ENCODE results near the gene RNF38. TPM values are rescaled to one million over a fixed set of nuclear protein-coding genes. Genes with fewer than 3 reads are reported as not detected.
"Not testable (repeated sequence)": the region's sequence is repeated elsewhere in the genome, so short reads cannot be mapped to it uniquely, and the experiment has no call there.

RNF38 gene
- total RNA-seq: 29.1 TPM

DNA sequence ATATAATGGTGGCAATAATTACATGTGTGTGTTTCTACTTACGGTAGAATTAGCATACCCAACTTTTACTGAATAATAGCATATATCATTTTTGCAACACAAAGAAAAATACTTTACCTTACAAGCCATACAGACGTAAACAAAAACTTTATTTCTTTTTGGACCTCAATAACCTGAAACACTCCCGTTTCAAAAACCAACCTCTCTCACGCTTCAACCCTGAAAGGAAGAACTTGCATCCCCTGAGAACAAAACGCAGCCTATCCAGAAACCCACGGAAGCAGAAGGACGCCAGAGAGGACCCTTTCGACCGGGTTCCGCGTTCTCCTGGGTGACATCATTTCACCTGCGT lies at the start of gene RNF38:
Gene RNF38, minus strand, starts transcription at position 290 of the 352 bp plus-strand sequence. Its CDS starts 161 bp downstream, at position 129.
- DNase-seq (ENCODE audit: low read depth in 2 of 3, low spot score in 2 of 3): peak in 1 of 3 donors; percentile 92

DNA sequence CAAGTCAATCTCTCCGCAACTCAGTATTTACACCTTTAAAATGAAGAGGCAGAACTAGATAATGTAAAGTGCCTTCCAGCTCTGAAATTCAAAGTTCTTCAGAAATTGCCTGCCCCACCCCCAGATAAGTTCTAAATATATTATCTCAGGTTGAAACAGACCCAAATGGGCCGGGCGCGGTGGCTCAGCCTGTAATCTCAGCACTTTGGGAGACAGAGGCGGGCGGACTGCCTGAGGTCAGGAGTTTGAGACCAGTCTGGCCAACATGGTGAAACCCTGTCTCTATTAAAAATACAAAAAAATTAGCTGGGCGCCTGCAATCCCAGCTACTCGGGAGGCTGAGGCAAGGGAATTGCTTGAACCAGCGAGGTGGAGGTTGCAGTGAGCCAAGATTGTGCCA lies 48.5 kb upstream of the RNF38 start:
- not testable (repeated sequence) for DNase-seq (ENCODE audit: low read depth in 2 of 3, low spot score in 2 of 3)

DNA sequence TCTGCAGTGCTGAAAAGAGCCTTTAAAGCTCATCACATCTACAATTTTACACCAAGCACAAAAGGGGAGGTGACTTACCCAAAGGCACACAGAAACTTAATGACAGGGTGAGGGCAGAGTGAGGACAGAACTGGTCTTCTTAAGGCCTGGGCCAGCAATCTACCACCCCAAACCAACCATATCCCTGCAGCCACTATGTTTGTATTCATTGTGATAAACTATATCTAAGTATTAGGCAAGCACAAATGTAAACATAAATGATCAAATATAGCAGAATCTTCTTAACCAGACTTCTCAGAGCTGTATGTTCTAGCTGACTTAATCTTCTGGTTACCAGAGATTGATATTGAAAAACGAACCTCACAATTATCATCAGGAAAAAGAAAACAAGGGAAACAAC lies 47.9 kb upstream of the RNF38 start:
- DNase-seq (ENCODE audit: low read depth in 2 of 3, low spot score in 2 of 3): no peak

DNA sequence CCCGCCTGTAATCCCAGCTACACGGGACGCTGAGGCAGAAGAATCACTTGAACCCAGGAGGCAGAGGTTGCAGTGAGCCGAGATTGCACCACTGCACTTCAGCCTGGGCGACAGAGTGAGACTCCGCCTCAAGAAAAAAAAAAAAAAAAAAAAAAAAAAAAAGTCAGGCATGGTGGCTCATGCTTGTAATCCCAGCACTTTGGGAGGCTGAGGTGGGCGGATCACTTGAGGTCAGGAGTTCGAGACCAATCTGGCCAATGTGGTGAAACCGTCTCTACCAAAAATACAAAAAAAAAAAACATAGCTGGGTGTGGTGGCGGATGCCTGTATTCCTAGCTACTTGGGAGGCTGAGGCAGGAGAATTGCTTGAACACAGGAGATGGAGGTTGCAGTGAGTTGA lies 46.6 kb upstream of the RNF38 start:
- not testable (repeated sequence) for DNase-seq (ENCODE audit: low read depth in 2 of 3, low spot score in 2 of 3)

DNA sequence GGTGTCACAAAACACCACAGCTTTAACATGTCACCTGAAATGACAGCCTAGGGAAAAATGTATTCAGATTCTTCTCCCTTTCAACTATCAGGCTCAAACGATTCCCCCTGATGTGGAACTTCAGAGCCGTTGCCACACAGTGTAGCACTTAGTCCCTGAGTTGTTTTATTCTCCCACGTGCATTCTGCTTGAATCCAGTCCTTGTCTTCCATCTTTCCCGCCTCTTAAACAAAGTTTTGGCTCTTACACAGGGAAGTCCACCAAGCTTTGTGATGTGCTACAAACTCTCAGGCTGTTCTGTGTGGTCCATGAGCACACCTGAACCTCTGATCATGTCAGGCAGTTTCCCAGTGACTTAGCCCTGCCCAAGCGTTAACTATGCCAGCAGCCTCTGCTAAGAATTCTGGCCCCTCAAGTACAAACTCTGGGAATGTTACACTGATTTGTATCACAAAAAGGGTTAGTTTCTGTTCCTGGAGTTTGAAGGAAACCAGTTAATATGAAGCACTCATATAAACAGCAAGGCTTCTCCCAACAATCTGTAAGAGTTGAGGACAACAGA lies 45.8 kb upstream of the RNF38 start:
- no peak for DNase-seq (ENCODE audit: low read depth in 2 of 3, low spot score in 2 of 3)

DNA sequence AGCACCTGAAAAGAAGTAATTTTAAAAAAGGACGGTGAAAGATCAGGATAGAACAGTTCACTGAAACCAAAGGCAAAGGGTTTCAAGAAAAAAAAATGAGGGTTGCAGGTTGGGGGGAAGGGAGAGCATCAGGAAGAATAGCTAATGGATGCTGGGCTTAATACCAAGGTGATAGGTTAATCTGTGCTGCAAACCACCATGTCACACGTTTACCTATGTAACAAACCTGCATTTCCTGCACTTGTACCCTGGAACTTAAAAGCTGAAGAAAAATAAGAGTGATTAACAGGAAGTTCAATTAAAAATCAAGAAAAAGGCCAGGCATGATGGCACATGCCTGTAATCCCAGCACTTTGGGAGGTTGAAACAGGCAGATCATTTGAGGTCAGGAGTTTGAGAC lies 44.1 kb upstream of the RNF38 start:
- DNase-seq (ENCODE audit: low read depth in 2 of 3, low spot score in 2 of 3): no peak

DNA sequence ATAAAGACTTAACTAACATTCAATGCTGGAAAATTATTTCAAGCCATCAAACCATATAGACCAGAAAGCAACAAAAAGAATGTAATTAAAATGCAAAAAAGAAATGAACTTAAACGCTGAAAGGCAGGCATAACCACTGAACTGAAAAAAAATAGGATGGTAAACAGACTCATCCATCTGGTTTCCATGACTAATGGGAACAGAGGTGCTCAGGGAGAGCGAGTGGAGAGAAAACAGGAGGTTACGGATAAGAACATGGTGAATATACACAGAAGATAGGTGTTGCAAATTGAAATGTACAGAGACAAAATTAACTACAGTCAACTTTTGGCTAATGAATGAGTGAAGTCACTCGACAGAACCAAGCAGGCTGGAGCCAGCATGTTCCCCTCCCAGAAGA lies 43.5 kb upstream of the RNF38 start:
- no peak for DNase-seq (ENCODE audit: low read depth in 2 of 3, low spot score in 2 of 3)

DNA sequence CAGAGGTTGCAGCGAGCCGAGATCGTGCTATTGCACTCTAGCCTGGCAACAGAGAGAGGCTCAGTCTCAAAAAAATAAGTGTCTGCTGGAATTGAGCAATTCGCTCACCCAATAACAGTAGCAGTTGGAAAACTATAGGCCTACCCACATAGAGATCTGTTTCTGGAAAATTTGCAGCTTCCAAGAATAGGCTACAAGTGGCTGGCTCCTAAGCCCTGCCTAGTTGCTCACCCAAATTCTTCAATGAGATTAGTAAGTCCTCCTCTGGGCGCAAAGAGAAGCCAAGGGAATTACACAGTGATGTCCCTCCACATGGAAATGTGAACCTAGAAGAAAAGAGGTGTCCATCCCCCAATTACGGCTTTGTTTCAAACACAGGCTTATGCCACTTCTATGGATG lies 42.6 kb upstream of the RNF38 start:
- DNase-seq (ENCODE audit: low read depth in 2 of 3, low spot score in 2 of 3): no peak

DNA sequence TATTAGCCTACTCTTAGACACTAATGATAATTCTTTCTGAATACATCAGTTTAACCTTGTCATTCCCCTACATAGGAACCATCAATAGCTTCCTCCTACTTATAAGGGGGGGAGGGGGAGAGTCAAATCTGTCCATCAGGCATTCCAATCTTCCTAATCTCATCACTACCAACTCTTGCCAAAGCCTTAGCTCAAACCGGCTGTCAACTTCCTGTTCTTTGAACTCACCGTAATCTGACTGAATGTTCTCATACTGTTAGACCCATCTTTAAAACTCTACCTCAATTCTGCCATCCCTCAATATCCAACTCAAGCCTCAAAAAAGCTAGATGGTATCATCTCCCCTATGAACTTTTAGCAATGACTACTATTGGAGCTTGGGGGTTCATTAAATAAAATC lies 41.9 kb upstream of the RNF38 start:
- no peak for DNase-seq (ENCODE audit: low read depth in 2 of 3, low spot score in 2 of 3)

DNA sequence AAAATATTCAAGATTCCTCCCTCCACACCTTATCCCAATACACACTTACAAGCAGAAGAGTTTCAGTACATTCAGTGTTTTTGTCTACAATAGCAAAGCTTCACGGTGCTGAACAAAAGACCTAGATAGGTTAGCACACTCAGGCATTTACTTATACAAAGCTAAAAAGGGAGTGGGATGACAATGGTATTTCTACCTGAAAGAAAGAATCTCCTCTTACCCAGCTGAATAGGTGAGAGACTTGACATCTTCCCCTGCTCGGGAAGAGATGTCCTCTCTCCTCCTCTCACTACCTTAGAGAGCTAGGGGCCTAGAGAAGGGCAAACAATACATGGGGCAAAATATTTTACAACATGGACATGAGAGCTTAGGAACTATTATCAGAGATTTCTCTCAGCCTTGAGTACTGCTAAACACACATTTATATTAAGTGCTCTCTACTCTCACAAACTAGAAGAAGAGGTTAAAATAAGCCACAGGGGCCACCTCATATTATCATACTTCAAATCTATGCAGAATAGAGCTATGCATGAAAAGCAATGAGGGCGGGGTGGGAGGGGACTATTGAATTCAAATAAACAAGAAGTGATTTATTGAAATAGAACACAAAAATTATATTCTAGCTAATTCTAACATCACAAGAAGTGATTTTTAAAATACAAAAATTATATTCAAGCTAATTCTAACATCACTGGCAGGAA lies 38.6 kb upstream of the RNF38 start:
- DNase-seq (ENCODE audit: low read depth in 2 of 3, low spot score in 2 of 3): no peak

DNA sequence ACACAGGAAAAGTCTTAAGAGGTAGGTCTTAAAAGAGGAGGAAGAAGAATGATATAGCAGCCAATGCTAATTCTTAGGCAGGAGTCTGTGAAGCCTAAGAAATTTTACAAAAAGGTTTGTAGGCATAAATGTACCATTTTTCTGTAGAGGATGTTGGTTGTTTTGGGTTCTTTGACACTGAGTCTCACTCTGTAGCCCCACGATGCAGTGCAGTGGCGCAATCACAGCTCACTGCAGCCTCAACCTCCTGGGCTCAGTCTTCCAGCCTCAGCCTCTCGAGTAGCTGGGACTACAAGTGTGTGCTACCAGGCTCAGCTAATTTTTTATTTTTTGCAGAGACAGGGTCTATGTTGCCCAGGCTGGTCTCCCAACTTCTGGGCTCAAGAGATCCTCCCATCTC lies 37.7 kb upstream of the RNF38 start:
- DNase-seq (ENCODE audit: low read depth in 2 of 3, low spot score in 2 of 3): no peak

DNA sequence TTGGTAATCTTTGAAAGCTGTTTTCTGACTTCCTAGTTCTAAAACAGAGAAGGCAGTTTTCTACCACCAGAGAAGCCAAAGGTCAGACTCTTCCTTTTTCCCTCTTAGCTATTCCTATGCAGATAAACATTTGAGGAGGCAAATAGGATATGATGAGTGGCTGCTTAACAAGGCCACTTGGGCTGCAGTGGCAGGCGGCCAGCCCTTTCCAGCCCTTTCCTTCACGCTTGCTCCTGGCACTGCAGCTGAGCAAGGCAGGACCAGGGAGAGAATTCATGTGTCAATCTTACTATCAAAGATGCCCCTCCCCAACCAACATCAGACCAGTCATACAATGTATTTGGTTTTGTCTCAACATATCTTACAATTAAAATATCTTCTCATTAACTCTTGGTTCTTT lies 36.8 kb upstream of the RNF38 start:
- DNase-seq (ENCODE audit: low read depth in 2 of 3, low spot score in 2 of 3): no peak

DNA sequence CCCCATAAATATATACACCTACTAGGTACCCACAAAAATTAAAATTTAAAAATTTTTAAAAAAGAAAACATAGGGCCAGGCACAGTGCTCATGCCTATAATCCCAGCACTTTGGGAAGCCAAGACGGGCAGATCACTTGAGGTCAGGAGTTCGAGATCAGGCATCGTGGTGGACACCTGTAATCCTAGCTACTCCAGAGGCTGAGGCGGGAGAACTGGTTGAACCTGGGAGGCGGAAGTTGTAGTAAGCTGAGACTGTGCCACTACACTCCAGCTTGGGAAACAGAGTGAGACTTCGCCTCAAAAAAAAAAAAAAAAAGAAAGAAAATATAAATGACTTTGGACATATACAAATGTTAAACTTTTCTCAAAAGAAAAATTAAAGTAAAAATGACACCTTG lies 33.3 kb upstream of the RNF38 start:
- DNase-seq (ENCODE audit: low read depth in 2 of 3, low spot score in 2 of 3): no peak

DNA sequence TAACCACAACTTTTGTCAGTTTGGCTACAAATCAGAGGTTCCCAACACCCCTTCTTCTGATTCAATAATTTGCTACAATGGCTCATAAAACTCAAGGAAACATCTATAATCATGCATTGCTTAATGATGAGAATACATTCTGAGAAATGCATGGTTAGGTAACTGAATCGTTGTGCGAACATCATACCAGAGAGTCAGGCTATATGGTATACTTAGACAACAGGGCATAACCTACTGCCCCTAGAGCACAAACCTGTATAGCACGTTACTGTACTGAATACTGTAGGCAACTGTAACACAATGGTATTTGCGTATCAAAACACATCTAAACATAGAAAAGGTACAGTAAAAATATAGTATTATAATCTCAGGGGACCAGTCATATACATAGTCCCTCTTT lies 31.0 kb upstream of the RNF38 start:
- DNase-seq (ENCODE audit: low read depth in 2 of 3, low spot score in 2 of 3): no peak

DNA sequence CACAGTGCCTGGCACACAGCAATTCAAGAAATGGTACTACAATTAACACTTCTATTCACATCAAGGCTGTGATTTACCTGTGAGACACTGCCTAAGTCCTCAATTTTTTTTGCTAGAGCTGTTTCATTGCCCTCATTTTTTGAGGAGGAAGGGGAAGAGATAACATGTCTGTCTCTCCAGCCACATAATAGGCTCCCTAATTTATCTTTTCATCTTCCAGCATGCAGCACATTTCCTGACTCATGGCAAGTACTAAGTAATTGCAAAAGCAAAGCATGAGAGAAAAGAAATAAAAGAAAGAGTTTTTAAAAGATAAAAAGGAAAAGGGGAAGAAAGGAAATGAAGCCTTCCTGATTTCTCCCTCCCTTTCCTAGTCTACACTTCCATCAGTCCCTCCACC lies 26.9 kb upstream of the RNF38 start:
- DNase-seq (ENCODE audit: low read depth in 2 of 3, low spot score in 2 of 3): no peak

DNA sequence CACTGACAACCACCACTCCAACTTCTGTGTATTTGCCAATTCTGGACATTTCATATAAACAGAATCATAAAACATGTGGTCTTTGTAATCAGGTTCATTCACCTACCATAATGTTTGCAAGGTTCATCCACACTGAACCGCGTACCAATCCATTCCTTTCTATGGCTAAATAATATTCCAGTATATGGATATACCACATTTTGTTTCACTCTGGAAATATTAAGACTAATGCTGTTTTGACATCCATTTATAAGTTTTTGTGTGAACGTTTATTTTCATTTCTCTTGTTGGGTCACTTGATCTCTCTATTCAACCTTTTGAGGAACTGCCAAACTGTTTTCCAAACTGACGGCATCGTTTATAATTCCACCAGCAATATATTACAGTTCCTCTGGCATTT lies 26.3 kb upstream of the RNF38 start:
- DNase-seq (ENCODE audit: low read depth in 2 of 3, low spot score in 2 of 3): no peak

DNA sequence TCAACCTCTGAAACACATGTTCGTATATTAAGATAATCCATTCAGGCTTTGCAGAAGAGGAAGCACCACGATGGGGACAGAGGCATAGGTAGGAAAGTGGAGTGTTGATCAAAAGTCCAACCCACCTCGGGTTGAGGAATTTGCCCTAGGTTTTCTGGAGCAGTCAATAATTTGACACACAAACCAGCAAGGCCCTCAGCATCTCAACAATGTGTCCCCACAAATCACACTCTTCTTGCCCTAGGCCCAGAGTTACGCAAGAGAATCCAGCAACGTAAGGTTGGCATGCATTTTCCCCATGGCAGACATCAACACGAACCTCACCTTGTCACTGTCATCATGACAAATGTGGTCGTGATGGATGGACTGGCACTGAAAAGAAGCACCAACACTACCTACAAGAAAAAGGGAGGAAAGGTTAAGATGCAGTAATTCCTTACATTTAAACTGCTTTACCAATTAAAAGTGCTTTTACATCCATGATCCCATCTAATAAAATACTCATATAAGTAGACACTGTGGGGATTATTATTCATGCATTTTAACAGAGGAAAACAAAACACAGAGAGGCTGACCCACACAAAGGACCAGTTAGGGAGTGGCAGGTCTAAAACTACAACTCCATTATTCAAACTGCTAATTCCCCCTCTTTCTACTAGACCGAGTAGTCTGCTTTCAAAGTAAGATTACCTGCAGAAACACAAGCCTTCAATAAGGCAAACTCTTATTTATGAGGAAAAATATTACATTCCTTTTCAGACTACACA lies 24.4 kb upstream of the RNF38 start:
- no peak for DNase-seq (ENCODE audit: low read depth in 2 of 3, low spot score in 2 of 3)

DNA sequence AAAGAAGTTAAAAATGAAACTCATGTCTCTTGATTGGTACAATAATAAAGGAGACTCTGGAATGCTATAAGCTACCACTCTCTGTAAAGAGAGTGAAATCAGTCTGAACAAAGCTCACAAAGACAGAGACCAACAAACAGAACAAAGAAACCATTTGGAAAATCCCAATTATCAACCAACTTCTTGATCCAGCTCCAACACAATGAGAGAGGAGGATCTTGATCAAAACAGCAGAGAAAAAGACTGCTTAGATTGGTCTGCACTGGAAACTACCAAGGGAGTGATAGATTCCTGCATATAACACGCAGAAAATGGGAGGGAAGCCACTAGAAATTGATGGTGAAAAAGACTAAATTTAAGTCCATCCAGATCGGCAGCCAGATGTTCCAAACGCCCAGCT lies 23.1 kb upstream of the RNF38 start:
- DNase-seq (ENCODE audit: low read depth in 2 of 3, low spot score in 2 of 3): no peak

DNA sequence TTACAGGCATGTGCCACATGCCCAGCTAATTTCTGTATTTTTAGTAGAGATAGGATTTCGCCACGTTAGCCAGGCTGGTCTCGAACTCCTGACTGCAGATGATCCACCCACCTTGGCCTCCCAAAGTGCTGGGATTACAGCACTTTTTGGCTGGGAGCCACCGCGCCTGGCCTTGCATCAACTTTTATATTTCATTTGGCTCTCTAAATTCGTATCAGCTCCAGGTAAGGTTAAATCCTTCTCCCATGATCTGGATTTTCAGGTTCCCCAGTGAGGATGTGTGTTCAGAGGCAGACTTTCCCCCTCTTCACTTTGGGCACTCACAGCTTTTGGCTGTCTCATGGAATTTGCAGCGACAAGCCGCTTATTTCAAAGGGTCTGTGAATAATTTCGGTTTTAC lies 16.8 kb upstream of the RNF38 start:
- DNase-seq (ENCODE audit: low read depth in 2 of 3, low spot score in 2 of 3): no peak

DNA sequence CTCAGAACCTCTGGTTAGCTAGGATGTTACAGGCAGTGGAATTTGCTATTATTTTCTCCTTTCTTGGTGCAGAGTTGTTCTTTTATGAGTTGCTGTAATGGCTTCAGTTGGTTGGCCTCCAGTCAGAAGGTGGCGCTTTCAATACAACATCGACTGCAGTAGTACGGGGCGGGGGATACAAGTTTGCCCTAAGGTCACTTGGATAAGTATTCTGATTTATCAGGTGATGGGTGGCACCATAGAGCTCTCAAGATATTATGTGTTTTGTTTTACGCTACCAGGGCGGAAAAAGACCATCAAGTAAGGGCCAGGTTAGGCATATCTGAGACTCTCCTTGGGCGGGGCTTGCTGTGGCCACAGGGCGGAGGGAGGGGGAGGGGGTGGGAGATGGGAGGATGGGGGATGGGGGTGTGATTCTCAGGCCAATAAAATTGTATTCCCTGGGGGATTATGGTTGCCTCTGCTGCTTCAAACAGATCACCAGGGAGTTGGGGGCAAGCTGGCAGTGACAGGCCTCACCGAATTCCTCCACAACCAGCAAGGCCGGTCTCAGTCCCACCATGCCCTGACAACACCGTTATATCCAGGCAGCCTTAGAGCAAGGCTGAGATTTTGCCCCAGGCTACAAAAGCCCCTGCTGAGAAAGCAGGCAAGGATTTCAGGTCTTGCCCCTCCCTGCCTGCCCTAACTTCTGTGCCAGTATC lies 15.9 kb upstream of the RNF38 start:
- DNase-seq (ENCODE audit: low read depth in 2 of 3, low spot score in 2 of 3): no peak

DNA sequence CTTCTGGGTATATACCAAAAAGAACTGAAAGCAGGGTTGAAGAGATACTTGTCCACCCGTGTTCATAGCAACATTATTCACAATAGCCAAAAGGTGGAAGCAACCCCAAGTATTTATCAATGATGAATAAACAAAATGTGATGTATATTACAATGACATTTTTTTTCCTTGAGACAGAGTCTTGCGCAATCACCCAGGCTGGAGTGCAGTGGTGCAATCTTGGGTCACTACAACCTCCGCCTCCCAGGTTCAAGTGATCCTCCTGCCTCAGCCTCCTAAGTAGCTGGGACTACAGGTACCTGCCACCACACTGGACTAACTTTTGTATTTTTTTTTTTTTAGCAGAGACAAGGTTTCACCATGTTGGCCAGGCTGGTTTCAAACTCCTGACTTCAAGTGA lies 11.3 kb upstream of the RNF38 start:
- not testable (repeated sequence) for DNase-seq (ENCODE audit: low read depth in 2 of 3, low spot score in 2 of 3)

DNA sequence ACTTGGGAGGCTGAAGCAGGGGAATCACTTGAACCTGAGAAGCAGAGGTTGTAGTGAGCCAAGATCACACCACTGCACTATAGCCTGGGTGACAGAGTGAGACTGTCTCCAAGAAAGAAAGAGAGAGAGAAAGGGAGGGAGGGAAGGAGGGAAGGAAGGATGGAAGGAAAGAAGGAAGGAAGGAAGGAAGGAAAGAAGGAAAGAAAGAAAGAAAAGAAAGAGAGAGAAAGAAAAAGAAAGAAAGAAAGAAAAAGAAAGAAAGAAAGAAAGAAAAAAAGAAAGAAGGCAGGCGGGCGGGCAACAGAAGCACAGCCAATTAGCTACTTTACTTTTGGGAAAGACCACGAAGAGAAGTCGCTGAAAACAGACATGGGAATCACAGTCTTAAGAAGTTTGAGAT lies 9.0 kb upstream of the RNF38 start:
- not testable (repeated sequence) for DNase-seq (ENCODE audit: low read depth in 2 of 3, low spot score in 2 of 3)
